RKO (cell line): ENCODE measurements around the gene RGMB.
A peak's percentile ranks its signal among the peaks of the same experiment; 100 is the strongest.
"Not testable (repeated sequence)": the region's sequence is repeated elsewhere in the genome, so short reads cannot be mapped to it uniquely, and the experiment has no call there.

Source experiments
- DNase-seq: peaks from one replicate; pipeline ENCODE4 v3.0.0-alpha.2; 2016; ENCODE audit warnings: low spot score

Gene RGMB, protein sequence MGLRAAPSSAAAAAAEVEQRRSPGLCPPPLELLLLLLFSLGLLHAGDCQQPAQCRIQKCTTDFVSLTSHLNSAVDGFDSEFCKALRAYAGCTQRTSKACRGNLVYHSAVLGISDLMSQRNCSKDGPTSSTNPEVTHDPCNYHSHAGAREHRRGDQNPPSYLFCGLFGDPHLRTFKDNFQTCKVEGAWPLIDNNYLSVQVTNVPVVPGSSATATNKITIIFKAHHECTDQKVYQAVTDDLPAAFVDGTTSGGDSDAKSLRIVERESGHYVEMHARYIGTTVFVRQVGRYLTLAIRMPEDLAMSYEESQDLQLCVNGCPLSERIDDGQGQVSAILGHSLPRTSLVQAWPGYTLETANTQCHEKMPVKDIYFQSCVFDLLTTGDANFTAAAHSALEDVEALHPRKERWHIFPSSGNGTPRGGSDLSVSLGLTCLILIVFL

DNA sequence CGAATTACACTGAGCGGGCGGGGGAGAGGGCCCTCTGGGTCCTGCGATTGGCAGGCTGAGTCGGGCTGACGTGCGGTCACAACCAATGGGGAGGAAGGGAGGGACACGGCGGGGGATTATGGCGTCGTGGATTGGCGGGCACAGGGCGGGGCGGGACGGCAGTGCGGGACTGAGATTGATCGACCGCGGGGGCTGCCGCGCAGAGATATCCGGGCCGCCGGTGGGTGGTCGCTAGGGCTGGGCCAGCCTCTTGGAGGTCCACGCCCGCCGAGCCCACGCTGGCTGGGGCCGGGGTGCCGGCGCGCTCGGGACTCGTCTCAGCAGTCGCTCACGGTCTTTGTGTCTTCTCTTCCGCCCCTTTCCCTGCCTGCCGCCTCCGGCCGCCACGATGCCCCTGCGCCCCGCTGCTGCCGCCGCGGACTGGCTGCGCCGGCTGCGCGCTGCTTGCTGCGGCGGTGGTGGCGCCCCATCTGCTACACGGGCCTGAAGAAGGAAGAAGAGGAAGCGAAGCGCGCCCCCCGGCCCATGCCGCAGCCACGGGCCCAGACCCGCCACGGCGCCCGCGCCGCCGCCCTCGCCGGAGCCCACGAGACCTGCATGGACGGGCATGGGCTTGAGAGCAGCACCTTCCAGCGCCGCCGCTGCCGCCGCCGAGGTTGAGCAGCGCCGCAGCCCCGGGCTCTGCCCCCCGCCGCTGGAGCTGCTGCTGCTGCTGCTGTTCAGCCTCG, at the start of gene RGMB:
Gene RGMB (plus strand): TSS at position 200 of the 728 bp plus-strand sequence. CDS start 408 bp downstream, at position 608.
- no peak for DNase-seq

DNA sequence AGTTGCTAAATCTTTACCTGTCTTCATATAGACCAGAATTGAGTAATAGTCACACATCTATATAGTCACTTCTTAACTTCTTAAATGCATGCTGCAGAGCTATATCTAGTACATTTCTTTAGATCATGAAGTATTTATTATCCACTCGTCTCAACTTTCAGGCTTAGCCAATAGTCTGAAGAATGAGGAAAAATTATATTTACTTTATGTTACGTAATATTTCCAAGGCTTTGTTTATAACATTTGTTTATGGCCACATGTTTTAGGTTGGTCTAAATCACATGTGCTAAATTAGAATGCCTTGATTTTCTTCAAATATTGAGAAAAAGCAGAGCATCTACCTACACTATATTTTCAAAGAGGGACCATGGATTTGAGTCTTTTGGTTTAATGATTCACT, 47.2 kb upstream of the RGMB start:
- no peak for DNase-seq

DNA sequence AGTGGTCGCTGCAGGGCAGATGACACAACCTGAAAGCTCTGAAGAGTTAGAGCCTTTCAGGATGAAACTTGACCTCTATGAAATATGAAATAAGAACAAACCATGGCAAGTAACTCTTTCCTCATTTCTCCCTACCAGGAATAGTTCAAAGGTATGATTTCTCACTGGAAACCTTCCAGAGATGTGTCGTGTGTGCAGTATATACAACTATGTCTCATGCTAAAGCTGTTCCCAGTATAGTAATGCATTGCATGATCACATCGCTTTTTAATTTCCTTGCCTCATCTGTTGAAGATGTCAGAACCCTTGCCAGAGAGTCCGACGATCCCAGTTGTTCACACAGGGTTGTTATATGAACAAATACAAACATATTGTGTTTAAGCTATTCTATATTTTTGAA, 45.8 kb upstream of the RGMB start:
- DNase-seq, result peak; percentile 7

DNA sequence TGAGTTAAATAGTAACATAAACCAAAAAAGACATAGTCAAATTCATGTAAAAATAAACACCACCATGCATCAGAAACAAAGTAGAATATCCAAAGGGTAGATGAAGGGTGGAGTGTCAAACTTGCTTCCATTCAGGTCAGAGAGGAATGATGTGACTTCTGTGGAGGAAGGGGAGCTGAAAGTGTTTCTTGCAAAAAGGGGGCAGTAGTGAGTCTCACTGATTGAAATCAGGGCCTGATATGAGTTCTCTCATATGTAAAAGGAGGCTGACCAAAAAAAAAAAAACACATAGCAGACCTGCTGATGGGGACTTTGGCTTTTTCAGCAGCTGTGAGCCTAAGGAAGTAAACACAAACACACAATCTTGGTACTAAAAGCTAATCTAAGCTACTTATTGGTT, 38.8 kb upstream of the RGMB start:
- DNase-seq, result no peak

DNA sequence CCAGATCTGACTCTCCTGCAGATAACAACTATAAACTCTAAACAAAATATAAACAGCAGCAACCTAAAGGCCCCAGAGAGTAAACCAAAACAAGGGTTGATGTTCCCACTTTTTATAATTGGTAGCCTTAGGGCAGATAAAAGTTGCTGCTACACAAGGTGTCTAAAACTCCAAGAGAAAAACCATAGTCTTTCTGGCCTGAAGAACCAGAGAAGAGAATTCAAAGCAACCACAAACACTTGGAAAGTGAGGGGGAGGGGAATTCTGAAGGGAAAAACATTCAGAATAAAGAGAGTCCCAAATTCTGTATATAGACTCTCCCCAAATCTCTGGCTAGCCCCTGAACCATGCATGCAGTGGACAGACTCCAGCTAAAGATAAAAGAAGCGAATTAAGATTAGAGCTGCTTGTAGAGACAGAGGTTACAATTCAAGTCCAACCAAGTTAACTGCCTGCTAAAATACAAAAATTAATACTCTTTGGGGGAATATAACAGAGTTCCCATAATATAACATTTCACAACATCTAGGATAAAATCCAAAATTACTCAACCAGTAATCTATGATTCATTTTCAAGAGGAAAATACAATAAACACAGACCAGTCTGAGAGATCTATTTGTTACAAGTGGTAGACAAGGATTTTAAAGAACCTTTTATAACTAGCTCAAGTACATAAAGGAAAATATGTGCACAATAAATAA, 37.5 kb upstream of the RGMB start:
- DNase-seq, result no peak

DNA sequence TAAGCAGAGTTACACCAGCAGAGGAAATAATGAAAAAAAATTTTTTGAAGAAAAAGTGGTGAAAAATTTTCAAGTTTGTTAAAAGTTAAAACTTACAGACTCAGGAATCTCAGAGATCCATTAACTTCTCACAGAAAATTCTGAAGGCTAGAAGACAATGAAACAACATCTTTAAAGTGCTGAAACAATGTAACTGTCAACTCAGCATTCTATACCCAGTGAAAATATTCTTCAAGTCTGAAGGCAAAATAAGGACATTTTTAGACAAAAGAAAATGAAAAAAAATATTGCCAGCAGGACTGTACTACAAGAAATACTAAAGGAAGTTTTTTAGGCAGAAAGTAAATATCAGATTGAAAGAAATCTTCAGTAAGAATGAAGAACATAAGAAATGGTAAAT, 36.7 kb upstream of the RGMB start:
- no peak for DNase-seq

DNA sequence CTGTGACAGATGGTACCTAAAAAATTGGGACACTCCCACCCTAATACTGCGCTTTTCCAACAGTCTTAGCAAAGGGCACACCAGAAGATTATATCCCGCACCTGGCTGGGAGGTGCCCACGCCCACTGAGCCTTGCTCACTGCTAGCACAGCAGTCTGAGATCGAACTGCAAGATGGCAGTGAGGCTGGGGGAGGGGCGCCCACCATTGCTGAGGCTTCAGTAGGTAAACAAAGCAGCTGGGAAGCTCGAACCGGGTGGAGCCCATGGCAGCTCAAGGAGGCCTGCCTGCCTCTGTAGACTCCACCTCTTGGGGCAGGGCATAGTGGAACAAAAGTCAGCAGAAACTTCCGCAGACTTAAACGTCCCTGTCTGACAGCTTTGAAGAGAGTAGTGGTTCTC, 36.0 kb upstream of the RGMB start:
- not testable (repeated sequence) for DNase-seq

DNA sequence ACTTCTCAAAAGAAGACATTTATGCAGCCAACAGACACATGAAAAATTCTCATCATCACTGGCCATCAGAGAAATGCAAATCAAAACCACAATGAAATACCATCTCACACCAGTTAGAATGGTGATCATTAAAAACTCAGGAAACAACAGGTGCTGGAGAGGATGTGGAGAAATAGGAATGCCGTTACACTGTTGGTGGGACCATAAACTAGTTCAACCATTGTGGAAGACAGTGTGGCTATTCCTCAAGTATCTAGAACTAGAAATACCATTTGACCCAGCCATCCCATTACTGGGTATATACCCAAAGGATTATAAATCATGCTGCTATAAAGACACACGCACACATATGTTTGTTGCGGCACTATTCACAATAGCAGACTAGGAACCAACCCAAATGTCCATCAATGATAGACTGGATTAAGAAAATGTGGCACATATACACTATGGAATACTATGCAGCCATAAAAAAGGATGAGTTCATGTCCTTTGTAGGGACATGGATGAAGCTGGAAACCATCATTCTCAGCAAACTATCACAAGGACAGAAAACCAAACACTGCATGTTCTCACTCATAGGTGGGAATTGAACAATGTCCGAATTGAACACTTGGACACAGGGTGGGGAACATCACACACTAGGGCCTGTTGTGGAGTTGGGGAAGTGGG, 34.8 kb upstream of the RGMB start:
- DNase-seq, result not testable (repeated sequence)

DNA sequence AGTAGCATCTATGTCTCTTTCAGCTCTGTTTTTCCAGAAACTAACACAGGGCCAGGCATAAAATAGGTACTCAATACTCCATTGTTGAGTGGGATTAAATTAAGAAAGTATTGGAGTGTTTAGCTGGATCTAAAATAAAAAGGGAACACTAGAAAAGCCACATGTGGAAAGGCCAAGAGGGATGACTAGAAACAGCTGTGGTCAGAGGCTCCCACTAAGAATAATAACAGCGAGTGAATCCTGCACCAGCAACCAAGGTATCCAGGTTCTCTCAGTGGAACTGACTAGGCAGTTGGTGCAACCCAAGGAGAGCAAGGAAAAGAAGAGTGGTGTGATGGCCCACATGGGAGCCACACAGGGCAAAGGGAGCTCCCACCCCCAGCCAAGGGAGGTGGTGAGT, 31.5 kb upstream of the RGMB start:
- no peak for DNase-seq

DNA sequence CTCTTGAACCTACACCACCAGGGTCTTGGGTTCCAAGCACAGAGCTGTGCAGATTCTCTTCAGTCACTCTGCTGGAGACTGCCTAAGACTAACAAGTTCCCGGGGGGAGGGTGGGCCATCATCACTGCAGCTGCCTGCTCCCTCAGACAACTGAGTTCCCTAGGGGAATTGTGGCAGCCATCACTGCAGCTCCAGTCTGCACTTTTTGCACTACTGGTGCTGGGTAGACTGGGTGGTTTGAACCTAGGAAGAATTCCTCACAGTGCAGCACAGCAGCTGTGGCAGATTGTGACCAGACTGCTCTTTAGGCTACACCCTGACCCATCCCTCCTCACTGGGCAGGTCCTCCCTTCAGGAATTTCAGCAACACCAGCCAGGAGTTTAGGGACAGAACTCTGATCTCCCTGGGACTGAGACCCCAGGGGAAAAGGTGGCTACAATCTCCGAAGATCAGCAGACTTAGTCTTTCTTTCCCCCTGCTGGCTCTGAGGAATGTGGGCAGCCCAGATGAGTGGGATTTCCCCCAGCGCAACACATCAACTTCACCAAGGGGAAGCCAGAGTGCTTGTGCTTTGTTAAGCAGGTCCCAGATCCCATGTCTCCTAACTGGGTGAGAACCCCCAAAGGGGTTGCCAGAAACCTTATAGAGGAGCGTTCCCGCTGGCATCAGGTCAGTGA, 30.9 kb upstream of the RGMB start:
- DNase-seq, result no peak

DNA sequence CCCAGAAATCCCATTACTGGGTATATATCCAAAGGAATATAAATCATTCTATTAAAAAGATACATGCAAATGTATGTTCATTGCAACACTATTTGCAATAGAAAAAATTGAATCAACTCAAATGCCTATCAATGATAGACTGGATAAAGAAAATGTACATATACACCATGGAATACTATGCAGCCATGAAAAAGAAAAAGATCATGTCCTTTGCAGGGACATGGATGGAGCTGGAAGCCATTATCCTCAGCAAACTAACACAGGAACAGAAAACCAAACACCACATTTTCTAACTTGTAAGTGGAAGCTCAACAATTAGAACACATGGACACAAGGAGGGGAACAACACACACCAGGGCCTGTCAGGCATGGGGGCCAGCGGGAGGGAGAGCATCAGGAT, 25.2 kb upstream of the RGMB start:
- not testable (repeated sequence) for DNase-seq

DNA sequence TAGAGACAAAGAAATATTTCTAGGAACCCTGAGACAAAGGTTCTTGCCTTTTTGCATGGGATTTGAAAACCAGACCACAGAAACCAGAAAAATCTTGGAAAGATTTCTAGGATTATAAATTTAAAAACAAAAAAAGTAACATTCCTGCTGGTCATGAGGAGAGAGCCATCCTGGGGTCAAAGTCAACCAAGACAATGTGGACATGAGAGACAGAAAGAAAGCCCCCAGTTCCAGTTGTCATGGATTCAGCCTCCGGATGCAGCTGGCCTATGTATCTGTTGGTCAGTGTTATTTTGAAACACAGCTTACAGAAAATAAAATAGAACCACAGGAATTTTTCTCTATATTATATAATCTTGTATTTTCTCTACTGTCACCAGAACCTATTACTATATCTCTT, 24.4 kb upstream of the RGMB start:
- DNase-seq, result no peak

DNA sequence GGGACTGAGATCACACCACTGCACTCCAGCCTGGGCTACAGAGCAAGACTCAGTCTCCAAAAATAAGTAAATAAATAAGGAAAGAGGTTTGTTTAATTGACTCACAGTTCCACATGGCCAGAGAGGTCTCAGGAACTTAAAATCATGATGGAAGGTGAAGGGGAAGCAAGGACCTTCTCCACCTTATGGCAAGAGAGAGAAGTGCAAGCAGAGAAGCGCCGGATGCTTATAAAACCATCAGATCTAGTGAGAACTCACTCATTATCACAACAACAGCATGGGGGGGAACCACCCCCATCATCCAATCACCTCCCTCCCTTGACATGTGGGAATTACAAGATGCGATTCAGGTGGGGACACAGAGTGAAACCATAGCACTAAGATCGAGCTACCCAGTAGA, 22.8 kb upstream of the RGMB start:
- DNase-seq, result peak; percentile 44

DNA sequence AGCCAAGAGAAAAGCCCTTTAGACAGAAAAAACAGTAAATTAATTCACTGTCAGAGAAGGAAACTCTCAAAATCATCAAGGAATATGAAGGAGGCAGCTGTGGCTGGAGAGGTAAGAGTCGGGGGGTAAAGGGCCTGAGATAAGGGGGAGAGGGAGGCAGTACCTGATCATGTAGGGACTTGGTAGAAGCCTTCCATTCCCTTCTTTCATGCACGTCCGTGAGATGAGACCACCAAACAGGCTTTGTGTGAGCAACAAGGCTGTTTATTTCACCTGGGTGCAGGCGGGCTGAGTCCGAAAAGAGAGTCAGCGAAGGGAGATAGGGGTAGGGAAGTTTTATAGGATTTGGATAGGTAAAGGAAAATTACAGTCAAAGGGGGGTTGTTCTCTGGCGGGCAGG, 21.1 kb upstream of the RGMB start:
- DNase-seq, result not testable (repeated sequence)

DNA sequence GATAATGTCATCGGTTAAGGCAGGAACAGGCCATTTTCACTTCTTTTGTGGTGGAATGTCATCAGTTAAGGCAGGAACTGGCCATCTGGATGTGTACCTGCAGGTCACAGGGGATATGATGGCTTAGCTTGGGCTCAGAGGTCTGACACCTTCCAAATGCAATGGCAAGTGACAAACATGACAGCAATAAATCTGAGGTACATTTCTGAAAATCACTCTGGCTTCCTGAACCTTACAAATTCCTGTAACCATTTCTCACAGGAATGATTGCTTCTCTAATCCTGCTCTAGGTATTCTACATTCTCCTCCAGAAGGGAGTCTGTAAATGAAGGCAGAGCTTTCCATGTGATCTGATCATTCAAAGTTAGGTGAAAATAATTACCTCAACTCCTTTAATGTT, 20.7 kb upstream of the RGMB start:
- DNase-seq, result not testable (repeated sequence)

DNA sequence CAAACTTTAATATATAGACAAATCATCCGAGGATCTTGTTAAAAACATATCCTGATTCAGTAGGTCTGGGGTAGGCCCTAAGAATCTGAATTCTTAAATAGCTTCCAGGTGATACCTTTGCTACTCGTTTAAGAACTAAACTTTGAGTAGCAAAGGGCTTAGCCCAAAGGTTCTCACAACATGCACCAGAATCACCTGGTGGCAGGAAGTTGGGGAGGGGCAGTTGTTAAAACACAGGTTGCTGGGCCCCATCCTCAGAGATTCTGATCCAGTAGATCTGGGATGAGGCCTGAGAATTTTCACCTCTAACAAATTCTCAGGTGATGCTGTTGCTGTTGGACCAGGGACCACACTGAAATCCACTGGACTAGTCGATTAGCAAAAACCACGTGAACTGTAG, 20.0 kb upstream of the RGMB start:
- no peak for DNase-seq

DNA sequence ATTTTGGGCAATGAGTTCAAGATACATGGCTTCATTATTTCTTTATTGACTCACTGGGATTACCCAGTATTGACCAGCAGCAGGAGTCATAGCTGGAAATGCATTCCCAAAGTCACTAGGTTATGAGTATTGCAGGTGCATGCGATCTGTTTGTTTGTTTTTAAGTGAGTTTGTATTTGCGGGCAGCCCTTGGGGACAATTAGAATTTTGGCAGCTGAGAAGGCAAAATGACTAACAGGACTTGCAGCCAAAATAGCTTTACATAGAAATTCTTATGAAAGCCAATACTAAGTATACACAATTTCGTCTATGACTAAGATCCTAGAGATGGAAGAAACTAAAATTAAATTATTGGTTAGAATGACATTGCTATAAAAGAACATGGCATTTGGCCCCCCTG, 18.1 kb upstream of the RGMB start:
- DNase-seq, result peak; percentile 40

DNA sequence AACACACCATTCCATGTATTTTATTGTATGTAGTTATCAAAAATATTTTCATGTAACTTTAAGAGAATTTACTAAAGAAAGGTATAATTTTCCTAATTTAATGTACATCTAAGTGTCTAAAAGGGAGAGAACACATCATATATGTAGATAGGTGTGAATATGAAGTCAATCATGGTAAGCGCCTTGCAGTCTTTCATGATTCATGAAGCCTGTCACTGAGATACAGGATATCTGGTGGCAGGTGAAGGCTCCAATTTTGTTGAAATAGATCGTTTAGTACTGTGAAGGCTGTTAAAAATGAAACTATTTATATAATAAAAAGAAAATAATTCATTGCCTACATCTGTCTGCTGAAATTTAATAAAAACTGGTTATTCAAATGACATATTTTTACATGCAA, 15.5 kb upstream of the RGMB start:
- DNase-seq, result no peak

DNA sequence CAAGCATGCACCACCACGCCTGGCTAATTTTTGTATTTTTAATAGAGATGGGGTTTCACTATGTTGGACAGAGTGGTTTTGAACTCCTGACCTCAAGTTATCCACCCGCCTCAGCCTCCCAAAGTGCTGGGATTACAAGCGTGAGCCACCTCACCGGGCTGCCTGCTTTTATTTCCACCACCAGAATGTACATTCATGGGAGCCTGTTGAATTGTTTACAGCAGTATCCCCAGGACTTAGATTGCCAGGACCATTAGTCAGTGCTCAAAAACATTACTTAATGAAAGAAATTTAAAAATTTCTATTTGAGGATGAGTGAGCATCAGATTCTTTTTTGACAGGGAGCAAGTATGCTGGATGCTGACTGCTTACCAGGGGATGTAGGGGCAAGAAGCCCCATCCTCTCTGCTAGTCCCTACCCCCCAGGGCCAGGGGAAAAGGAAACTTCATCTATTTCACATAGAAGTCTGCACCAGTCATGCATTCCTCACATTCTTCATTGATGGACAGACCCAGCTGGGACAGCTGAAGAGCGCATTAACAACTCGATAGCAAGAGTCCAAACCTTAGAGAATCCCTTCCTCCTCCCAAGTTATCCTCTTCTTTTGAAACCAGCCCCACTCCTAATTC, 10.3 kb upstream of the RGMB start:
- DNase-seq, result peak; percentile 79

DNA sequence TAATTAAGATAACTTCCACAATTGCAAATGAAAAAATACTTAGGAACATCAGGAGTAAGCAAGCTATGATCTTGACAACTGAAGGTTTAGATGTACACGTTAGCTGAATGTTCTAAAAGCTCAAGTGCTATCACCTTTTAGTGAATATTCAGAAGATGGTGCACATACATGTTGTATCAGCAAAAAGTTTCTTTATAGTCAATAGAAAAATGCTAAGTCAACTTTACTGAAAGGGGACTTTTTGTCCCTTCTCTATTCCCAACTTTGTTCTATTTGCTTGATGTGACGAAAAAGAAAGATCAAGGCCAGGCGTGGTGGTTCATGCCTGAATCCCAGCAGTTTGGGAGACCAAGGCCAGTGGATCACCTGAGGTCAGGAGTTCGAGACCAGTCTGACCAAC, 7.6 kb upstream of the RGMB start:
- DNase-seq, result no peak

DNA sequence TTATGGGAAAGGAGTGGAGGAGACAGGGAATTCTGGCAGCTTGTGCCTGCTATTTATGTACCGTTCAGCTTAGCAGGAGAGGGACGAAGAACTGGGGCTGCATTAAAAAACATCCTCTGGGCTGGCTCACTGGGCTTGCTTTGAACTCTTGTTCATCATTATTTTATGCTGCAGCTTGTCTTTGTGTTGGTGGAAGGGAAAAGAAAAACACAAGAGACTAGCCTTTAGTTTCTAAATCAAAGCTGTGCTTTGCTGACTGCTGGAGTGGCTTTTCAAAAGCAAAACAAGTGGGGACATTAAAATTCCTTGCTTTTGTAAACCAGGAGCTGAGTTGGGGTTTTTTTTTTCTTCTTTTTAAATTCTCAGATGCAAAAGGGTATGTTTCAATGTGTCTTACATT, 5.9 kb upstream of the RGMB start:
- peak; percentile 54 for DNase-seq
